HepG2 (cell line): ENCODE results near the gene CHID1.

Experiments
- FLYWCH1 ChIP-seq: sonication (generic); formaldehyde crosslinking; IDR thresholded peaks from 2 replicates; pipeline ENCODE4 v1.8.1; 2023; ENCODE audit warnings: mild to moderate bottlenecking, missing genetic modification reagents
- MAX ChIP-seq: IDR thresholded peaks from 2 replicates; pipeline ENCODE4 v1.6.1; 2012; ENCODE audit warnings: inconsistent platforms
- MTF2 ChIP-seq: sonication (generic); formaldehyde crosslinking; IDR thresholded peaks from 2 replicates; pipeline ENCODE4 v1.5.0; 2020; ENCODE audit warnings: missing genetic modification reagents, borderline replicate concordance
- POLR2A ChIP-seq, 2 experiments: IDR thresholded peaks; 2 replicates each; pipeline ENCODE4 v1.6.1; 2011; ENCODE audit warnings: low read depth in 2 of 2, low read length in 2 of 2, mild to moderate bottlenecking in 1 of 2, moderate library complexity in 1 of 2; ENCODE audit not compliant: insufficient read depth in 1 of 2
- SMC3 ChIP-seq: IDR thresholded peaks from 2 replicates; pipeline ENCODE4 v1.6.1; 2011; ENCODE audit warnings: low read length, improper control_type of control experiment
- ZFP36 ChIP-seq: fragments of 150-350 bp; IDR thresholded peaks from 2 replicates; pipeline ENCODE4 v1.6.1; 2018; ENCODE audit warnings: borderline replicate concordance, low read length, low read depth; ENCODE audit not compliant: partially characterized antibody
- ZNF12 ChIP-seq: sonication (generic); formaldehyde crosslinking; IDR thresholded peaks from 2 replicates; pipeline ENCODE4 v1.5.0; 2020; ENCODE audit warnings: missing genetic modification reagents
- ZNF253 ChIP-seq: sonication (generic); formaldehyde crosslinking; IDR thresholded peaks from 2 replicates; pipeline ENCODE4 v1.8.0; 2022; ENCODE audit warnings: mild to moderate bottlenecking, missing genetic modification reagents, borderline replicate concordance
- ZNF512 ChIP-seq: sonication (generic); formaldehyde crosslinking; IDR thresholded peaks from 2 replicates; pipeline ENCODE4 v1.4.0; 2020; ENCODE audit warnings: mild to moderate bottlenecking, missing genetic modification reagents
- ZSCAN12 ChIP-seq: sonication (generic); formaldehyde crosslinking; IDR thresholded peaks from 2 replicates; pipeline ENCODE4 v1.9.0; 2021; ENCODE audit warnings: mild to moderate bottlenecking, missing genetic modification reagents
- TF ChIP-seq, protein P1 (sequence below), 2 experiments: IDR thresholded peaks; 2 replicates each; pipeline ENCODE4 v1.6.1; 2011 to 2012; ENCODE audit warnings: low read length in 2 of 2, borderline replicate concordance in 1 of 2, low read depth in 1 of 2, mild to moderate bottlenecking in 1 of 2, moderate library complexity in 1 of 2
- TF ChIP-seq, protein P2 (sequence below): sonication (generic); formaldehyde crosslinking; IDR thresholded peaks from 2 replicates; pipeline ENCODE4 v1.5.0; 2020; ENCODE audit warnings: missing genetic modification reagents
- TF ChIP-seq, protein P3 (sequence below): fragments of 450-650 bp; IDR thresholded peaks from 2 replicates; pipeline ENCODE4 v1.6.1; 2017
- TF ChIP-seq, protein P4 (sequence below): sonication (generic); formaldehyde crosslinking; IDR thresholded peaks from 2 replicates; pipeline ENCODE4 v1.5.0; 2020; ENCODE audit warnings: mild to moderate bottlenecking, missing genetic modification reagents, moderate library complexity

DNA sequence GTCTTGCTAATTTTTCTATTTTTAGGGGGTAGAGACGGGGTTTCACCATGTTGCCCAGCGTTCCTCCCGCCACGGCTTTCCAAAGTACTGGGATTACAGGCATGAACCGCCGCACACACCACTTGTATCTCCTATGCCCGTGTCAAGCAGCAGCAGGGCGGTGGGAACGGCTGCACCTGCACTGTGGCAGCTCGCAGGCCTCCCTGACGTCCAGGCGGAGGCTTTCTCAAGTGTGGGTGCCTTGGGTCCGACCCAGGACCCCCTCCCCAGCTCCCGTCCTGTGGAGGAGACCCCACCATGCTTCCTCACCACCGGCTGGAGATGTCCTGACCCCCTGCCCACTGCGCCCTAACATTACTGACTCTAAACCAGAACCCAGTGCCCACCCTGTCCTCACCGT is 42.2 kb downstream of the CHID1 start:
- TF ChIP-seq ZSCAN12 (CRISPR knock-in tag), result no peak
- TF ChIP-seq, protein P1, sequence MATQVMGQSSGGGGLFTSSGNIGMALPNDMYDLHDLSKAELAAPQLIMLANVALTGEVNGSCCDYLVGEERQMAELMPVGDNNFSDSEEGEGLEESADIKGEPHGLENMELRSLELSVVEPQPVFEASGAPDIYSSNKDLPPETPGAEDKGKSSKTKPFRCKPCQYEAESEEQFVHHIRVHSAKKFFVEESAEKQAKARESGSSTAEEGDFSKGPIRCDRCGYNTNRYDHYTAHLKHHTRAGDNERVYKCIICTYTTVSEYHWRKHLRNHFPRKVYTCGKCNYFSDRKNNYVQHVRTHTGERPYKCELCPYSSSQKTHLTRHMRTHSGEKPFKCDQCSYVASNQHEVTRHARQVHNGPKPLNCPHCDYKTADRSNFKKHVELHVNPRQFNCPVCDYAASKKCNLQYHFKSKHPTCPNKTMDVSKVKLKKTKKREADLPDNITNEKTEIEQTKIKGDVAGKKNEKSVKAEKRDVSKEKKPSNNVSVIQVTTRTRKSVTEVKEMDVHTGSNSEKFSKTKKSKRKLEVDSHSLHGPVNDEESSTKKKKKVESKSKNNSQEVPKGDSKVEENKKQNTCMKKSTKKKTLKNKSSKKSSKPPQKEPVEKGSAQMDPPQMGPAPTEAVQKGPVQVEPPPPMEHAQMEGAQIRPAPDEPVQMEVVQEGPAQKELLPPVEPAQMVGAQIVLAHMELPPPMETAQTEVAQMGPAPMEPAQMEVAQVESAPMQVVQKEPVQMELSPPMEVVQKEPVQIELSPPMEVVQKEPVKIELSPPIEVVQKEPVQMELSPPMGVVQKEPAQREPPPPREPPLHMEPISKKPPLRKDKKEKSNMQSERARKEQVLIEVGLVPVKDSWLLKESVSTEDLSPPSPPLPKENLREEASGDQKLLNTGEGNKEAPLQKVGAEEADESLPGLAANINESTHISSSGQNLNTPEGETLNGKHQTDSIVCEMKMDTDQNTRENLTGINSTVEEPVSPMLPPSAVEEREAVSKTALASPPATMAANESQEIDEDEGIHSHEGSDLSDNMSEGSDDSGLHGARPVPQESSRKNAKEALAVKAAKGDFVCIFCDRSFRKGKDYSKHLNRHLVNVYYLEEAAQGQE (IDR thresholded peaks at IDR 0.05; ENCODE audit: borderline replicate concordance in 1 of 2, low read depth in 1 of 2, low read length in 2 of 2), result no peak
- TF ChIP-seq ZNF253 (CRISPR knock-in tag), result no peak
- TF ChIP-seq, protein P2, sequence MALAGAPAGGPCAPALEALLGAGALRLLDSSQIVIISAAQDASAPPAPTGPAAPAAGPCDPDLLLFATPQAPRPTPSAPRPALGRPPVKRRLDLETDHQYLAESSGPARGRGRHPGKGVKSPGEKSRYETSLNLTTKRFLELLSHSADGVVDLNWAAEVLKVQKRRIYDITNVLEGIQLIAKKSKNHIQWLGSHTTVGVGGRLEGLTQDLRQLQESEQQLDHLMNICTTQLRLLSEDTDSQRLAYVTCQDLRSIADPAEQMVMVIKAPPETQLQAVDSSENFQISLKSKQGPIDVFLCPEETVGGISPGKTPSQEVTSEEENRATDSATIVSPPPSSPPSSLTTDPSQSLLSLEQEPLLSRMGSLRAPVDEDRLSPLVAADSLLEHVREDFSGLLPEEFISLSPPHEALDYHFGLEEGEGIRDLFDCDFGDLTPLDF, result no peak
- TF ChIP-seq, protein P3, sequence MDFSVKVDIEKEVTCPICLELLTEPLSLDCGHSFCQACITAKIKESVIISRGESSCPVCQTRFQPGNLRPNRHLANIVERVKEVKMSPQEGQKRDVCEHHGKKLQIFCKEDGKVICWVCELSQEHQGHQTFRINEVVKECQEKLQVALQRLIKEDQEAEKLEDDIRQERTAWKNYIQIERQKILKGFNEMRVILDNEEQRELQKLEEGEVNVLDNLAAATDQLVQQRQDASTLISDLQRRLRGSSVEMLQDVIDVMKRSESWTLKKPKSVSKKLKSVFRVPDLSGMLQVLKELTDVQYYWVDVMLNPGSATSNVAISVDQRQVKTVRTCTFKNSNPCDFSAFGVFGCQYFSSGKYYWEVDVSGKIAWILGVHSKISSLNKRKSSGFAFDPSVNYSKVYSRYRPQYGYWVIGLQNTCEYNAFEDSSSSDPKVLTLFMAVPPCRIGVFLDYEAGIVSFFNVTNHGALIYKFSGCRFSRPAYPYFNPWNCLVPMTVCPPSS, result no peak
- TF ChIP-seq ZFP36, result no peak
- TF ChIP-seq SMC3, result no peak
- TF ChIP-seq, protein P4, sequence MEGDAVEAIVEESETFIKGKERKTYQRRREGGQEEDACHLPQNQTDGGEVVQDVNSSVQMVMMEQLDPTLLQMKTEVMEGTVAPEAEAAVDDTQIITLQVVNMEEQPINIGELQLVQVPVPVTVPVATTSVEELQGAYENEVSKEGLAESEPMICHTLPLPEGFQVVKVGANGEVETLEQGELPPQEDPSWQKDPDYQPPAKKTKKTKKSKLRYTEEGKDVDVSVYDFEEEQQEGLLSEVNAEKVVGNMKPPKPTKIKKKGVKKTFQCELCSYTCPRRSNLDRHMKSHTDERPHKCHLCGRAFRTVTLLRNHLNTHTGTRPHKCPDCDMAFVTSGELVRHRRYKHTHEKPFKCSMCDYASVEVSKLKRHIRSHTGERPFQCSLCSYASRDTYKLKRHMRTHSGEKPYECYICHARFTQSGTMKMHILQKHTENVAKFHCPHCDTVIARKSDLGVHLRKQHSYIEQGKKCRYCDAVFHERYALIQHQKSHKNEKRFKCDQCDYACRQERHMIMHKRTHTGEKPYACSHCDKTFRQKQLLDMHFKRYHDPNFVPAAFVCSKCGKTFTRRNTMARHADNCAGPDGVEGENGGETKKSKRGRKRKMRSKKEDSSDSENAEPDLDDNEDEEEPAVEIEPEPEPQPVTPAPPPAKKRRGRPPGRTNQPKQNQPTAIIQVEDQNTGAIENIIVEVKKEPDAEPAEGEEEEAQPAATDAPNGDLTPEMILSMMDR (CRISPR knock-in tag), result no peak
- no peak for TF ChIP-seq ZNF12 (CRISPR knock-in tag)
- TF ChIP-seq MAX, result no peak
- TF ChIP-seq FLYWCH1 (CRISPR knock-in tag), result no peak
- TF ChIP-seq MTF2 (CRISPR knock-in tag), result no peak
- no peak for TF ChIP-seq POLR2A (IDR thresholded peaks at IDR 0.05; ENCODE audit: insufficient read depth in 1 of 2, low read depth in 2 of 2, low read length in 2 of 2)
- no peak for TF ChIP-seq ZNF512 (CRISPR knock-in tag)
